DMS53 treated with DMSO at 0.1 percent for 48 hours (cell line): ENCODE results near the gene DISC1.
"Not testable (repeated sequence)": the region's sequence is repeated elsewhere in the genome, so short reads cannot be mapped to it uniquely, and the experiment has no call there.

Experiments used
- DNase-seq: peaks from one replicate; lab custom pipeline; 2025; ENCODE audit not compliant: unreplicated experiment; lab: John Stamatoyannopoulos, UW

DISC1 gene

GRCh38 chr1:231763456-231763855 is 136.9 kb downstream of the DISC1 start:
- DNase-seq = no peak

GRCh38 chr1:231765825-231766224 is 139.2 kb downstream of the DISC1 start:
- DNase-seq = not testable (repeated sequence)

DNA sequence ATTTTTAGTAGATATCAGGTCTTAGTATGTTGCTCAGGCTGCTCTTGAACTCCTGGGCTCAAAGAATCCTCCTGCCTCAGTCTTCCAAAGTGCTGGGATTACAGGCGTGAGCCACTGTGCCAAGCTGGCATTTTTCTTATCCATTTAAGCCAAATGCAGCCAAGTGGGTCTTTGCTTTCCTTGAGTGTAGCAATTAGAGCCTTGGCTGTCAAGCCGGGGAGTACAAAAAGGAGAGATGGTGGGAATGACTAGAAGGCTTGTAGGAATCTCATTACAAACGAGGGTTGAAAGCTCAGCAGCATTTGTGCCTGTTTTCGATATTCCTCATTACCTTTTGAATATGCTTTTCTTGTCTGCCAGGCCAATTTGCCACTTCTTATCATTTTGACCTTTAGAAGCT is 140.9 kb downstream of the DISC1 start:
- no peak for DNase-seq

GRCh38 chr1:231768416-231768815 is 141.8 kb downstream of the DISC1 start:
- DNase-seq = no peak

GRCh38 chr1:231770506-231771175 is 144.1 kb downstream of the DISC1 start:
- DNase-seq = no peak

- DNase-seq = no peak
These were observed 148.2 kb downstream of the DISC1 start for GRCh38 chr1:231774719-231775335.

DNA sequence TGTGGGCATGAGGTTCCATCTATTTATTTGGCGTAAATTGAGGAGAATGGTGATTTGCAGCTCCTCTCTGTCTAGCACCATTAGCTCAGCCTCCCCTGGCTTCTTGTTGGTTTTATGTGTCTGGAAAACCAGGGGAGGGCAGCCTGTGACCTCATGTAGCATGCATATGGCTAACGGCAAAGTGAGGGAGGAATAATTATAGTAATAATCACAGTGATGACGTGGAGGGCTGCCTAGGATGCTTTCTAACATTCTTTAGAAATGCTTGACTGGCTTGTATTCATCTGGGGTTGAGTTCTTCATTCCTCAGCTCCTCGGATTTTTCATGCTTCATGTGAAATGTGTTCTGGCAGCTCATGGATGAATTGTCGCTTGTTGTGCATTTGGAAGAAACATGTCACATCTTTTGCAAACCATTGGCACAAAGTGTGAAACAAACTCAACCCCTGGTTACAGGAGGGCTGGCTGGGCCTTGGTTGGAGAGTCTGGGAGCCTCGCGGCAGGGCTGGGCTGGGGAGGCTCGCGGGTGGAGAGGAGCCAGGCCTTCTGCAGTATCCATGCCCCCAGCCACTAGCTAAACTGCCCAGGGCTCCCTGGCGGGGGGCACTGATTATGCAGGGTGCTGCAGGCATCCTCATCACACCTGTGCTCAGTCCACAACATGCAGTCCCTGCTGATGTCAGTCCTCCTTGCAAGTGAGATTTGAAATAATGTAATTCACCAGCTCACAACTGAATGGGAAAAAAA is 149.6 kb downstream of the DISC1 start:
- no peak for DNase-seq

- no peak for DNase-seq
These were observed 150.1 kb downstream of the DISC1 start for GRCh38 chr1:231776757-231777062.

- no peak for DNase-seq
These were observed 151.6 kb downstream of the DISC1 start for GRCh38 chr1:231778009-231778719.

- DNase-seq = no peak
These were observed 152.5 kb downstream of the DISC1 start for GRCh38 chr1:231779081-231779480.

DNA sequence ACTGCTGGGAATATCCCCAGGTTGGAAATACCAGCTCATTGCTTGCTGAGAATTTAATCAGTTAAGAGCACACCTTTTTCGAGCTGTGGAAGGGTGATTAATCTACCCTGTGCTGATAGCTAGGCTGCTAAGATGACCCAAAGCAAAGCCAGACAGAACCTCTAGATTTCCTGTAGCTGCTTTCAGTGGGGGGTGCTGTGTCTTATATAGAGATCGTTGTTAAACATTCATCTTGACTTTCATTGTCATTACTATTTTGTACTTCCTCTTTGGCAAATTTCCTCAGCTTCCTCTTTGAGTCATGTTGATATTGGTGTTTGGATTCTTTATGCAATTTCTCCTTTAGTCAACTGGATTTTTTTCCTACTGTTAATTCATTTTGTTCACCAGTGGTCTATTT is 155.3 kb downstream of the DISC1 start:
- DNase-seq = no peak

GRCh38 chr1:231785073-231785472 is 158.5 kb downstream of the DISC1 start:
- not testable (repeated sequence) for DNase-seq

DNA sequence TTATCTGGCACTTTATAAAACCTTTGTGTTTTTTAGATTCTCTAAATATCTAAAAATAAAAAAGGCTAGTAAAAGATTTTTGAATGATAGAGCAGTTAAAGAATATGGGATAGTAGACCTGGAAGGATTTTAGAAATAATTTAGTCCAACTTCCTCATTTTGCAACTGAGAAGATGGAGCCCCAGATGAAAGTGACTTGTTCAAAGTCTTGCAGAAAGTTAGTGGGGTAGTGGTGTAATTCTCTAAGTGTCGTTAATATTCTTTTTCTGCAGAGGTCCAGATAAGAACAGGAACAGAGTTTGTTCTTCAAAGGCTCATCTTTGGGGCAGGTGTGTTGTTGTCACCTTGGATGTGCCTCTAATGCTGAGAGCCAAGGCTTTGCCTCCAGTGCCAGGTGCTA is 159.5 kb downstream of the DISC1 start:
- DNase-seq = no peak

DNA sequence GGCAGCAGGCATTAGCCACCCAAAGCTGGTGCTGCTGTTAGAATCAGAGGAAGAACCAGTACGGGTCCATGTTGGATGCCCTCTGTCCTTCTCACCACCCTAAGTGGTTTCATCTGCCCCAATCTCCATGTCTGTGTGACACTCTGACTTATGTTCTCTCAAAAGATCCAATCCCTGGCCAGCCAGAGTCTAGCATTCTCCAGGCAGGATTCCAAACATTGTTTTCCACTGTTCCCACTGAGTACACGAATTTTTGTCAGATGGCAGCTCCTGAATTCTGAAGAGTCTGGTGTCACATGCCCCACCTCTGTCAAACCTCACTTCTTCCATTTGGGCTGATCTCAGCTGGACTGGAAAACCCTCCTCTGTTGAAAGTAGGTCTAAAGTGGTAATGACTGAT is 166.0 kb downstream of the DISC1 start:
- no peak for DNase-seq

DNA sequence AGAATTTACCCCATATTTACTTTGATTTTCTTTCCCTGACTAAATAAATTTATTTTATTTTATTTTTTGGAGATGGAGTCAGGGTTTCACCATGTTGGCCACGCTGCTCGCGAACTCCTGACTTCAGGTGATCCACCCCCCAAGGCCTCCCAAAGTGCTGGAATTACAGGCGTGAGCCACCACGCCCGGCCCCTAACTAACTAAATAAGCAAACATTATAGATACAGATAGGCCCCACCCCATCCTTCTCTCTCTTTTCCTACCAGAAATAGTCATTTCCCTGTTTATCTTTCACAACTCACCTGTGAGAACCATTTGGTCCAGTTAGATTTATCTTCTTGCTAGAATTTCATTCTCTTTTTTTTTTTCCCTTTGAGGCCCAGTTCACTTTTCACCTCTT is 167.3 kb downstream of the DISC1 start:
- no peak for DNase-seq

- DNase-seq = no peak
These were observed 169.6 kb downstream of the DISC1 start for GRCh38 chr1:231796141-231796540.

- no peak for DNase-seq
These were observed 172.9 kb downstream of the DISC1 start for GRCh38 chr1:231799363-231799986.

DNA sequence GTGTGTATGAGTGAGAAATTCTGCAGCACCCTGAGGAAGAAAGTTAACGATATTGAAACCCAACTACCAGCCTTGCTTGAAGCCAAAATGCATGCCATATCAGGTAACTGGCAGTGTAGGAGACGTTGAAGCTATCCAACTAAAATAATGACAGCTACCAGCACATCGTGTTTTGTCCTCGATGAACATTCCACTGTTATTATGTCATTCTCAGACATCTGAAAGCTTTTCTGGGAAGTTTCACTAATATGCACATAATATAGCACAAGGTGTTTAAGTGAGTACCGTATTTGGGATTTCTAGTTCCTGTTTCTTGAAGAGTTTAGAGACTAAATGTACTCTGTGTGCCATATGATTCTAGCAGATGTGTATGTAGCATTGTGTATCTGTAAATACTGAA is 173.5 kb downstream of the DISC1 start:
- DNase-seq = no peak

- no peak for DNase-seq
These were observed 174.5 kb downstream of the DISC1 start for GRCh38 chr1:231801042-231801585.

DNA sequence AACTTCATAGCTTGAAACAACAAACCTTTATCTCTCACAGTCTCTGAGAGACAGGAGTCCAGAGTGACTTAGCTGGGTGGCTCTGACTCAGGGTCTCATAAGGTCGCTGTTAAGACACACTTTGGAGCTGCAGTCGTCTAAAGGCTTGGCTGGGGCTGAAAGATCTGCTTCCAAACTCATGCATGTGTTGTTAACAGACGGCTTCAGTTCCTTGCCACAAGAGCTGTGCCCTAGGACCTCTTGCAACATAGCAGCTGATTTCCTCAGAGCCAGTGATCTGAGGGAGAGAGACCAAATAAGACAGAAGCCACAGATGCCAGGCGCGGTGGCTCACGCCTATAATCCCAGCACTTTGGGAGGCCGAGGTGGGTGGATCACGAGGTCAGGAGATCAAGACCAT is 176.8 kb downstream of the DISC1 start:
- DNase-seq = no peak
